Nephron (organoid): ENCODE measurements around the gene HPCAL1.
"Not testable (repeated sequence)": the region's sequence is repeated elsewhere in the genome, so short reads cannot be mapped to it uniquely, and the experiment has no call there.

Experiments used
- H3K27ac Mint-ChIP-seq, 3 experiments: 2 replicates each; pipeline ENCODE4 v1.8.0; 2020; ENCODE audit warnings: mixed read lengths in 3 of 3, mild to moderate bottlenecking in 2 of 3, moderate library complexity in 1 of 3
- H3K27me3 Mint-ChIP-seq: 2 replicates; pipeline ENCODE4 v1.8.0; 2021; ENCODE audit warnings: low read depth, mild to moderate bottlenecking, moderate library complexity, mixed read lengths
- H3K36me3 Mint-ChIP-seq: 2 replicates; pipeline ENCODE4 v1.8.0; 2020; ENCODE audit warnings: low read depth, mixed read lengths
- H3K4me1 Mint-ChIP-seq: 2 replicates; pipeline ENCODE4 v1.8.0; 2020; ENCODE audit warnings: mixed read lengths
- H3K4me3 Mint-ChIP-seq, 3 experiments: 2 replicates each; pipeline ENCODE4 v1.8.0; 2020; ENCODE audit warnings: mild to moderate bottlenecking in 3 of 3, mixed read lengths in 3 of 3, moderate library complexity in 2 of 3
- H3K9me3 Mint-ChIP-seq: 2 replicates; pipeline ENCODE4 v1.8.0; 2020; ENCODE audit warnings: mixed read lengths
- CTCF ChIP-seq, 3 experiments: fragments of 200-600 bp; sonication (generic); IDR thresholded peaks; one replicate each; pipeline ENCODE4 v1.5.0; 2021; ENCODE audit warnings: antibody characterized with exemption in 3 of 3; ENCODE audit not compliant: unreplicated experiment in 3 of 3

The HPCAL1 gene

GRCh38 chr2:10286216-10287037 is 16.3 kb upstream of the HPCAL1 start:
- Mint-ChIP-seq H3K27me3 (peaks cover 4% of the 10 kb centered on the region), H3K4me3 (no peak overlapping the region), H3K36me3 (no peaks in the 10 kb centered on the region), H3K4me1 (peaks cover 10% of the 10 kb centered on the region), H3K27ac (no peak overlapping the region), H3K9me3 (peaks cover 3% of the 10 kb centered on the region)
- TF ChIP-seq CTCF (IDR thresholded peaks at IDR 0.05; ENCODE audit: unreplicated experiment in 3 of 3) = no peak

- H3K4me1 Mint-ChIP-seq = peaks cover 10% of the 10 kb centered on the region
- TF ChIP-seq CTCF (IDR thresholded peaks at IDR 0.05; ENCODE audit: unreplicated experiment in 3 of 3) = no peak
- no peak overlapping the region for H3K4me3 Mint-ChIP-seq
- H3K27ac Mint-ChIP-seq = no peak overlapping the region
- no peaks in the 10 kb centered on the region for H3K27me3 Mint-ChIP-seq
- no peaks in the 10 kb centered on the region for H3K36me3 Mint-ChIP-seq
- H3K9me3 Mint-ChIP-seq = peaks cover 3% of the 10 kb centered on the region
These were observed 14.9 kb upstream of the HPCAL1 start for GRCh38 chr2:10287761-10288160.

DNA sequence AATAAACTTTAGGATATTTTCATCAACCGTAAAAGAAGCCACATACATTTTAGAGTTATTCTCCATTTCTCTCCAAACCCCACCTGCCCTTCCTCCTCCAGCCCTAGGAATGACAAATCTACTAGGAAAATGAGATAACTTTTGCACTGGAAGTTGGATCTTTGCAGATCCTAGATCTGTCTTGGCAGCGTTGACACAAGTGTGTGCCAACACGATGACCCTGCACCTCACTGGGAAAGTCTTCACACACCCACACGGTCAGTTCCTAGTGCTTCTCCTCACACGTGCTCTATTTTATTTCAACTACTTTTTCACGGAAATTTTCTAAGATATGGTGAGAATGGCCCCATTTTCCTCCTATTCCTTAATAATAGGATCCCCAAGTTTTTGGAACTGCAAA is 14.1 kb upstream of the HPCAL1 start:
- no peak overlapping the region for H3K4me3 Mint-ChIP-seq
- TF ChIP-seq CTCF (IDR thresholded peaks at IDR 0.05; ENCODE audit: unreplicated experiment in 3 of 3) = no peak
- peak overlapping the region in 1 of 3 experiments; percentile 40 for H3K27ac Mint-ChIP-seq

DNA sequence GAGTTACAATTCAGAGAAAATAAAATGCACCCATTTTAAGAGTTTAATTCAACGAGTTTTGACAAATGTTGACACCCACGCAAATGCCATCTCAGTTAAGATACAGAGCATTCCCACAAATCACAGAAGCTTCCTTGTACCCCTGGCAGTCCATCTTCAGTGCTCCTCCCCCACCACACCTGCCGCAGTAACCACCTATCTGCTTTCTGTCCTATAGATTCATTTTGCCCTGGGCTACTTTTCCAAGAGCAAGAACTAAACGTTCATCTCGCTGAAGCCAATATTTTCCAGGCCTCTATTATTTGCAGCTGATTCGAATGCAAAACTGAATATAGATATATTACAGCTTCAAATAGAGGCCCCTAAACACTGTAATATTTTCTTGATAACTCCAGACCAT is 13.4 kb upstream of the HPCAL1 start:
- Mint-ChIP-seq H3K9me3 (peaks cover 9% of the 10 kb centered on the region), H3K27ac (no peak overlapping the region), H3K36me3 (no peaks in the 10 kb centered on the region), H3K4me3 (no peak overlapping the region), H3K4me1 (peaks cover 10% of the 10 kb centered on the region), H3K27me3 (no peaks in the 10 kb centered on the region)
- TF ChIP-seq CTCF (IDR thresholded peaks at IDR 0.05; ENCODE audit: unreplicated experiment in 3 of 3) = no peak

More for the DNA sequence above, 14.1 kb upstream of the HPCAL1 start:
- Mint-ChIP-seq H3K9me3 (peaks cover 3% of the 10 kb centered on the region), H3K36me3 (no peaks in the 10 kb centered on the region), H3K27me3 (no peaks in the 10 kb centered on the region), H3K4me1 (peaks cover 10% of the 10 kb centered on the region)

GRCh38 chr2:10289891-10290290 is 12.8 kb upstream of the HPCAL1 start:
- Mint-ChIP-seq H3K36me3 (no peaks in the 10 kb centered on the region), H3K9me3 (peaks cover 13% of the 10 kb centered on the region), H3K27ac (no peak overlapping the region), H3K4me1 (peaks cover 9% of the 10 kb centered on the region), H3K4me3 (no peak overlapping the region), H3K27me3 (no peaks in the 10 kb centered on the region)
- no peak for TF ChIP-seq CTCF (IDR thresholded peaks at IDR 0.05; ENCODE audit: unreplicated experiment in 3 of 3)

- H3K4me1 Mint-ChIP-seq, H3K36me3 Mint-ChIP-seq, H3K4me3 Mint-ChIP-seq, H3K27me3 Mint-ChIP-seq, H3K27ac Mint-ChIP-seq: not testable (repeated sequence)
- H3K9me3 Mint-ChIP-seq = peaks cover 13% of the 10 kb centered on the region
These were observed 11.3 kb upstream of the HPCAL1 start for GRCh38 chr2:10291376-10291775.
